Upper lobe of left lung (tissue), 6 donors: Measurements from ENCODE around the gene GATAD1. TPM values are rescaled to one million over a fixed set of nuclear protein-coding genes. Genes with fewer than 3 reads are reported as not detected.

Source experiments
- ATAC-seq, 2 donors: fragments of 200-7000 bp; cut with Tn5 transposase; one replicate each; pipeline ENCODE4 v1.9.1; 2022; ENCODE audit warnings: mild to moderate bottlenecking in 2 of 2, moderate library complexity in 2 of 2; ENCODE audit not compliant: low FRiP score in 2 of 2
- DNase-seq, 2 donors: peaks; one replicate each; pipeline ENCODE4 v3.0.0-alpha.2; 2019 to 2020
- H3K27ac ChIP-seq, 4 donors: fragments of 200-600 bp; sonication (generic); one replicate each; pipeline ENCODE4 v1.5.1; 2016 to 2019
- H3K27me3 ChIP-seq, 4 donors: fragments of 200-600 bp; sonication (generic); one replicate each; pipeline ENCODE4 v1.5.1; 2017 to 2019
- H3K36me3 ChIP-seq, 4 donors: fragments of 200-600 bp; sonication (generic); one replicate each; pipeline ENCODE4 v1.5.1; 2016 to 2019
- H3K4me1 ChIP-seq, 4 donors: fragments of 200-600 bp; sonication (generic); one replicate each; pipeline ENCODE4 v1.5.1; 2018 to 2019
- H3K4me3 ChIP-seq, 4 donors: fragments of 200-600 bp; sonication (generic); one replicate each; pipeline ENCODE4 v1.5.1; 2017 to 2019; ENCODE audit warnings: mild to moderate bottlenecking in 2 of 4, moderate library complexity in 1 of 4
- H3K9me3 ChIP-seq, 4 donors: fragments of 200-600 bp; sonication (generic); one replicate each; pipeline ENCODE4 v1.5.1; 2018 to 2019
- CTCF ChIP-seq, 6 experiments: fragments of 450-650 bp in 4 of 6; fragments of 200-600 bp in 2 of 6; sonication (generic) in 2 of 6; IDR thresholded peaks; one replicate each; pipeline ENCODE4 v1.5.1; 2016 to 2019; ENCODE audit warnings: antibody characterized with exemption in 6 of 6
- EP300 ChIP-seq, 4 donors: sonication (generic); formaldehyde crosslinking; IDR thresholded peaks; one replicate each; pipeline ENCODE4 v1.5.1; 2017; ENCODE audit warnings: antibody characterized with exemption in 4 of 4, control low read depth in 2 of 4
- POLR2A ChIP-seq, 4 donors: fragments of 450-650 bp; IDR thresholded peaks; one replicate each; pipeline ENCODE4 v1.5.1; 2016 to 2017; ENCODE audit warnings: antibody characterized with exemption in 4 of 4, mild to moderate bottlenecking in 2 of 4
- POLR2AphosphoS5 ChIP-seq, 2 donors: sonication (generic); formaldehyde crosslinking; IDR thresholded peaks; one replicate each; pipeline ENCODE4 v1.5.1; 2017; ENCODE audit warnings: antibody characterized with exemption in 2 of 2
- WGBS, 2 donors: methylation state at CpG; one replicate each; pipeline ENCODE4 v1.1.5; 2017 to 2018; 5-methylcytosine and 5-hydroxymethylcytosine counted together
- total RNA-seq, 6 donors: library from RNA; depleted of rRNA in 4 of 6; stranded (reverse); fragments of >200 nt in 4 of 6; gene quantifications; one replicate each; pipeline versions ENCODE4 v1.1.0 to v1.2.1, GENCODE V29; 2016 to 2021
- donor health status: DM: no; HTN: no; CAD: no; lungs with moderate emphysema.
- donor health status: DM: no; HTN: yes; CAD: no; lungs with severe emphysema.

Gene GATAD1
- total RNA-seq, 6 donors from 2014 or later = 21.4 to 66.6 (median 39.5) TPM

- Histone ChIP-seq H3K27ac (no peak overlapping the region), H3K36me3 (peaks cover 23 to 75% (median 51%) of the 10 kb centered on the region in 4 donors), H3K9me3 (no peaks in the 10 kb centered on the region), H3K27me3 (no peaks in the 10 kb centered on the region), H3K4me1 (peaks cover 7 to 12% (median 10%) of the 10 kb centered on the region in 4 donors), H3K4me3 (no peak overlapping the region)
- ATAC-seq (no peak), DNase-seq (no peak)
- no peak for TF ChIP-seq POLR2AphosphoS5 (IDR thresholded peaks at IDR 0.05)
- TF ChIP-seq CTCF (IDR thresholded peaks at IDR 0.05) = no peak
- no peak for TF ChIP-seq POLR2A (IDR thresholded peaks at IDR 0.05)
- TF ChIP-seq EP300 (IDR thresholded peaks at IDR 0.05) = no peak
- WGBS, 2 donors = 94 to 100% methylated on average over 2 of the region's 2 CpGs
Observed at GRCh38 chr7:92451645-92452044, 4.4 kb downstream of the GATAD1 start.

GRCh38 chr7:92456236-92456635 lies 9.0 kb downstream of the GATAD1 start:
- no peaks in the 10 kb centered on the region for H3K27me3 ChIP-seq
- ATAC-seq (no peak), DNase-seq (no peak)
- no peaks in the 10 kb centered on the region for H3K4me1 ChIP-seq
- TF ChIP-seq POLR2A (IDR thresholded peaks at IDR 0.05) (no peak), POLR2AphosphoS5 (IDR thresholded peaks at IDR 0.05) (no peak), CTCF (IDR thresholded peaks at IDR 0.05) (no peak), EP300 (IDR thresholded peaks at IDR 0.05) (no peak)
- H3K4me3 ChIP-seq = no peak overlapping the region
- peaks cover 32 to 66% (median 57%) of the 10 kb centered on the region in 4 donors for H3K36me3 ChIP-seq
- H3K9me3 ChIP-seq = no peaks in the 10 kb centered on the region
- H3K27ac ChIP-seq = no peak overlapping the region
- WGBS, 2 donors = 92 to 94% methylated on average over 2 of the region's 2 CpGs

GRCh38 chr7:92460109-92460508 lies 12.8 kb downstream of the GATAD1 start:
- DNase-seq = no peak
- ATAC-seq = no peak
- Histone ChIP-seq H3K36me3 (peaks cover 19 to 39% (median 31%) of the 10 kb centered on the region in 4 donors), H3K27me3 (no peaks in the 10 kb centered on the region), H3K27ac (no peak overlapping the region), H3K9me3 (no peaks in the 10 kb centered on the region), H3K4me1 (no peaks in the 10 kb centered on the region), H3K4me3 (no peak overlapping the region)
- no peak for TF ChIP-seq POLR2AphosphoS5 (IDR thresholded peaks at IDR 0.05)
- TF ChIP-seq CTCF (IDR thresholded peaks at IDR 0.05) = no peak
- no peak for TF ChIP-seq EP300 (IDR thresholded peaks at IDR 0.05)
- TF ChIP-seq POLR2A (IDR thresholded peaks at IDR 0.05) = no peak
- WGBS, 2 donors = 47 to 67% methylated on average over 2 of the region's 2 CpGs

- Histone ChIP-seq H3K27ac (no peak overlapping the region), H3K4me3 (no peak overlapping the region), H3K27me3 (no peaks in the 10 kb centered on the region), H3K4me1 (no peaks in the 10 kb centered on the region), H3K36me3 (peaks cover 17 to 38% (median 28%) of the 10 kb centered on the region in 4 donors), H3K9me3 (no peaks in the 10 kb centered on the region)
- DNase-seq = no peak
- no peak for ATAC-seq
- 78 to 84% methylated on average over 4 of the region's 4 CpGs for WGBS, 2 donors
- no peak for TF ChIP-seq POLR2AphosphoS5 (IDR thresholded peaks at IDR 0.05)
- TF ChIP-seq POLR2A (IDR thresholded peaks at IDR 0.05) = no peak
- TF ChIP-seq CTCF (IDR thresholded peaks at IDR 0.05) = no peak
- TF ChIP-seq EP300 (IDR thresholded peaks at IDR 0.05) = no peak
Observed at GRCh38 chr7:92460510-92460909, 13.2 kb downstream of the GATAD1 start.
